ENCODE measurements around the gene NDUFA11.

DNA sequence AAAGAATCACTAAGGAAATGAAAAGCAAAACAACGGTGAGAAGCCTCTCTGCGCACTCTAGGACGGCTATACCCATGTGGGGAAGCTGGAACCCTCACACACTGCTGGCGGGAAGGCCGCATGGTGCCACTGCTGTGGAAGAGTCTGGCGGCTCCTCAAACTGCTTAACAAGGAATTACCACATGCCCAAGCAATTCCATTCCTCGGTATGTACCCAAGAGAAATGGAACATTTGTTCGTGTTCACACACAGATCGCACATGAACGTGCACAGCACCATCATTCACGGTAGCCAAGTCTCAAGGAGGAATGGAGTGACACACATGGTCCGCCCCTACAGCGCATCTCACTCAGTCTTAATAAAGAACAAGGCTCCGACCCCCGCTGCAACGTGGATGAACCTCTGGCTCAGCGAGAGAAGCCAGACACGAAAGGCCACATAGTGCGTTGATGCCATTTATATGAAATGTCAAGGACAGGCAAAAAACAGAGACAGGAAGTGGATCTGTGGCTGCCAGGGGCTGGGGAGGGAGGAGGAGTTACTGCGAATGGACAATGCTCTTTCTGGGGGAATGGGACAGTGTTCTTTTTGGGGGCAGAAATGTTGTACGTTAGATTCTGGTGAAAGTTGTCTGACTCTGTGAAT lies 18.0 kb upstream of the NDUFA11 start:
- TF ChIP-seq, protein P1, sequence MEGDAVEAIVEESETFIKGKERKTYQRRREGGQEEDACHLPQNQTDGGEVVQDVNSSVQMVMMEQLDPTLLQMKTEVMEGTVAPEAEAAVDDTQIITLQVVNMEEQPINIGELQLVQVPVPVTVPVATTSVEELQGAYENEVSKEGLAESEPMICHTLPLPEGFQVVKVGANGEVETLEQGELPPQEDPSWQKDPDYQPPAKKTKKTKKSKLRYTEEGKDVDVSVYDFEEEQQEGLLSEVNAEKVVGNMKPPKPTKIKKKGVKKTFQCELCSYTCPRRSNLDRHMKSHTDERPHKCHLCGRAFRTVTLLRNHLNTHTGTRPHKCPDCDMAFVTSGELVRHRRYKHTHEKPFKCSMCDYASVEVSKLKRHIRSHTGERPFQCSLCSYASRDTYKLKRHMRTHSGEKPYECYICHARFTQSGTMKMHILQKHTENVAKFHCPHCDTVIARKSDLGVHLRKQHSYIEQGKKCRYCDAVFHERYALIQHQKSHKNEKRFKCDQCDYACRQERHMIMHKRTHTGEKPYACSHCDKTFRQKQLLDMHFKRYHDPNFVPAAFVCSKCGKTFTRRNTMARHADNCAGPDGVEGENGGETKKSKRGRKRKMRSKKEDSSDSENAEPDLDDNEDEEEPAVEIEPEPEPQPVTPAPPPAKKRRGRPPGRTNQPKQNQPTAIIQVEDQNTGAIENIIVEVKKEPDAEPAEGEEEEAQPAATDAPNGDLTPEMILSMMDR (conservative IDR thresholded peaks at IDR 0.05; ENCODE audit: low read length): no peak
- TF ChIP-seq EZH2phosphoT487 (IDR thresholded peaks at IDR 0.05; ENCODE audit: borderline replicate concordance, low read depth, low read length): no peak

Measured in OCI-LY7 (cell line).